HCT116 (cell line): Measurements from ENCODE around the gene TIMM44. TPM values are rescaled to one million over a fixed set of nuclear protein-coding genes. Genes with fewer than 3 reads are reported as not detected.

Experiments used
- ATAC-seq: fragments of 200-7000 bp; cut with Tn5 transposase; 2 replicates; pipeline ENCODE4 v1.9.1; 2020; ENCODE audit warnings: mild to moderate bottlenecking, moderate library complexity
- BruUV-seq: library from RNA; stranded (reverse); fragments of 400-500 nt; replicated peaks from 2 replicates; lab custom pipeline; 2021; lab: Mats Ljungman, UMichigan
- CTCF ChIA-PET: fragments of 300-600 bp; sonication (Branson Sonifier 250); formaldehyde crosslinking; loops from one replicate; lab custom pipeline; 2021; ENCODE audit warnings: antibody characterized with exemption; lab: Charles Lee
- POLR2A ChIA-PET: fragments of 300-600, 350-600 bp; sonication (Branson Sonifier 250); formaldehyde crosslinking; loops from one replicate; lab custom pipeline; 2021; ENCODE audit warnings: antibody characterized with exemption; lab: Charles Lee
- RAD21 ChIA-PET, 2 experiments: fragments of 300-600 bp; sonication (Branson Sonifier 250); formaldehyde crosslinking; loops; one replicate each; lab custom pipeline; 2023; ENCODE audit warnings: low total read pairs in 2 of 2; ENCODE audit not compliant: uncharacterized antibody in 2 of 2, unreplicated experiment in 2 of 2, low non-redundant PET in 1 of 2; lab: Charles Lee
- DNase-seq: peaks from one replicate; pipeline ENCODE4 v3.0.0-alpha.2; 2010; ENCODE audit warnings: low read depth, low spot score
- H2AFZ ChIP-seq: fragments of 200-600 bp; shearing (Covaris generic), sonication (generic); 2 replicates; pipeline ENCODE4 v1.6.1; 2017; ENCODE audit warnings: low read depth, mixed run types, mixed read lengths, antibody characterized with exemption, low read length; ENCODE audit not compliant: poor library complexity, severe bottlenecking
- H3K27ac ChIP-seq: 2 replicates; pipeline ENCODE4 v1.5.1; 2012; ENCODE audit warnings: low read depth, low read length
- H3K27me3 ChIP-seq: fragments of 200-600 bp; sonication (generic); 2 replicates; pipeline ENCODE4 v1.6.1; 2016; ENCODE audit warnings: mixed run types, low read length, mixed read lengths; ENCODE audit not compliant: insufficient read depth
- H3K36me3 ChIP-seq, 2 experiments: fragments of 200-500 bp in 1 of 2; fragments of 200-600 bp in 1 of 2; sonication (Bioruptor generic) in 1 of 2; sonication (generic) in 1 of 2; 2 replicates each; pipeline versions ENCODE4 v1.5.1 to v1.6.1; 2014 to 2016; ENCODE audit warnings: low read length in 2 of 2, inconsistent platforms in 1 of 2, mixed read lengths in 1 of 2, mixed run types in 1 of 2; ENCODE audit not compliant: insufficient read depth in 2 of 2, control insufficient read depth in 1 of 2
- H3K4me1 ChIP-seq, 2 experiments: fragments of 200-600 bp in 1 of 2; sonication (generic) in 1 of 2; 2 replicates each; pipeline versions ENCODE4 v1.5.1 to v1.6.1; 2012 to 2017; ENCODE audit warnings: low read length in 2 of 2, inconsistent platforms in 1 of 2, mild to moderate bottlenecking in 1 of 2, mixed read lengths in 1 of 2, mixed run types in 1 of 2, moderate library complexity in 1 of 2; ENCODE audit not compliant: insufficient read depth in 2 of 2, control insufficient read depth in 1 of 2
- H3K4me2 ChIP-seq: fragments of 200-600 bp; sonication (generic); 2 replicates; pipeline ENCODE4 v1.6.1; 2017; ENCODE audit warnings: mixed run types, low read length, mixed read lengths
- H3K4me3 ChIP-seq, 2 experiments: fragments of 200-600 bp in 1 of 2; sonication (generic) in 1 of 2; replicated peaks in 1 of 2; 2 replicates each; pipeline ENCODE4 v1.5.1; 2011 to 2016; ENCODE audit warnings: low read length in 2 of 2, control low read depth in 1 of 2, low read depth in 1 of 2, mild to moderate bottlenecking in 1 of 2, mixed read lengths in 1 of 2, mixed run types in 1 of 2
- H3K79me2 ChIP-seq: fragments of 200-600 bp; sonication (generic); 2 replicates; pipeline ENCODE4 v1.6.1; 2017; ENCODE audit warnings: mild to moderate bottlenecking, mixed run types, low read length, moderate library complexity, mixed read lengths; ENCODE audit not compliant: insufficient read depth
- H3K9ac ChIP-seq: fragments of 200-600 bp; sonication (generic); 2 replicates; pipeline ENCODE4 v1.6.1; 2016; ENCODE audit warnings: low read length, mixed read lengths
- H3K9me2 ChIP-seq: fragments of 200-600 bp; sonication (generic), shearing (Covaris generic); 2 replicates; pipeline ENCODE4 v1.6.1; 2017; ENCODE audit warnings: mixed run types, mild to moderate bottlenecking, moderate library complexity; ENCODE audit not compliant: insufficient read depth
- H3K9me3 ChIP-seq, 2 experiments: fragments of 200-500 bp in 1 of 2; fragments of 200-600 bp in 1 of 2; sonication (Bioruptor generic) in 1 of 2; sonication (generic) in 1 of 2; 2 replicates each; pipeline ENCODE4 v1.6.1; 2014 to 2017; ENCODE audit warnings: low read length in 2 of 2, mixed read lengths in 2 of 2, inconsistent platforms in 1 of 2, low read depth in 1 of 2, mild to moderate bottlenecking in 1 of 2, mixed run types in 1 of 2, moderate library complexity in 1 of 2; ENCODE audit not compliant: control insufficient read depth in 1 of 2, insufficient read depth in 1 of 2
- H4K20me1 ChIP-seq: fragments of 200-600 bp; sonication (generic), shearing (Covaris generic); 2 replicates; pipeline ENCODE4 v1.6.1; 2017; ENCODE audit warnings: mixed run types, mild to moderate bottlenecking, moderate library complexity; ENCODE audit not compliant: insufficient read depth
- CBX3 ChIP-seq: IDR thresholded peaks from 2 replicates; pipeline ENCODE4 v1.6.1; 2012; ENCODE audit warnings: low read depth
- CEBPB ChIP-seq: IDR thresholded peaks from 2 replicates; pipeline ENCODE4 v1.6.1; 2012; ENCODE audit warnings: low read depth
- EGR1 ChIP-seq: IDR thresholded peaks from 2 replicates; pipeline ENCODE4 v1.6.1; 2012; ENCODE audit warnings: low read depth
- EZH2 ChIP-seq: fragments of 200-600 bp; sonication (generic); IDR thresholded peaks from 2 replicates; pipeline ENCODE4 v1.6.1; 2017; ENCODE audit warnings: antibody characterized with exemption, mixed run types
- FOSL1 ChIP-seq: IDR thresholded peaks from 2 replicates; pipeline ENCODE4 v1.6.1; 2012; ENCODE audit warnings: low read depth
- JUND ChIP-seq: IDR thresholded peaks from 2 replicates; pipeline ENCODE4 v1.6.1; 2012
- POLR2A ChIP-seq: IDR thresholded peaks from 2 replicates; pipeline ENCODE4 v1.7.0; 2011; ENCODE audit warnings: borderline replicate concordance; ENCODE audit not compliant: insufficient read depth, insufficient read length; ENCODE audit errors: extremely low read depth
- RAD21 ChIP-seq: IDR thresholded peaks from 2 replicates; pipeline ENCODE4 v1.6.1; 2012; ENCODE audit warnings: low read depth, mild to moderate bottlenecking
- SP1 ChIP-seq: IDR thresholded peaks from 2 replicates; pipeline ENCODE4 v1.6.1; 2012; ENCODE audit warnings: low read depth
- SRF ChIP-seq: IDR thresholded peaks from 2 replicates; pipeline ENCODE4 v1.6.1; 2012; ENCODE audit warnings: low read depth
- TCF7L2 ChIP-seq: IDR thresholded peaks from 2 replicates; pipeline ENCODE4 v1.7.0; 2011; ENCODE audit warnings: borderline replicate concordance, inconsistent platforms; ENCODE audit not compliant: insufficient read depth, insufficient read length; ENCODE audit errors: extremely low read depth
- YY1 ChIP-seq: IDR thresholded peaks from 2 replicates; pipeline ENCODE4 v1.6.1; 2011; ENCODE audit warnings: low read length, low read depth, moderate library complexity, mild to moderate bottlenecking; ENCODE audit not compliant: insufficient replicate concordance; ENCODE audit errors: extremely low read depth
- ZNF274 ChIP-seq: fragments of 200-500 bp; sonication (Bioruptor generic); IDR thresholded peaks from 2 replicates; pipeline ENCODE4 v1.6.1; 2014; ENCODE audit warnings: mild to moderate bottlenecking, low read depth, low read length, inconsistent platforms
- intact Hi-C: fragments of 100-400 bp; cut with micrococcal nuclease; formaldehyde crosslinking; loops from 2 replicates; pipeline ENCODE4 v1.10.0; 2022
- total RNA-seq: library from RNA; stranded (reverse); gene quantifications from one replicate; pipeline ENCODE4 v1.2.1, GENCODE V29; 2021; ENCODE audit not compliant: unreplicated experiment
- TF ChIP-seq, protein P1 (sequence below): IDR thresholded peaks from 2 replicates; pipeline ENCODE4 v1.6.1; 2012
- TF ChIP-seq, protein P2 (sequence below), 3 experiments: fragments of 200-600 bp in 1 of 3; sonication (generic) in 1 of 3; IDR thresholded peaks in 2 of 3; conservative IDR thresholded peaks in 1 of 3; 2 replicates each; pipeline ENCODE4 v1.5.1; 2012 to 2017; ENCODE audit warnings: low read depth in 2 of 3, low read length in 2 of 3, antibody characterized with exemption in 1 of 3, borderline replicate concordance in 1 of 3, control low read depth in 1 of 3, mild to moderate bottlenecking in 1 of 3, mixed read lengths in 1 of 3, mixed run types in 1 of 3, moderate library complexity in 1 of 3; ENCODE audit not compliant: insufficient read depth in 1 of 3

TIMM44 gene
- total RNA-seq, 1 experiment from 2014 or later: 136 TPM

DNA sequence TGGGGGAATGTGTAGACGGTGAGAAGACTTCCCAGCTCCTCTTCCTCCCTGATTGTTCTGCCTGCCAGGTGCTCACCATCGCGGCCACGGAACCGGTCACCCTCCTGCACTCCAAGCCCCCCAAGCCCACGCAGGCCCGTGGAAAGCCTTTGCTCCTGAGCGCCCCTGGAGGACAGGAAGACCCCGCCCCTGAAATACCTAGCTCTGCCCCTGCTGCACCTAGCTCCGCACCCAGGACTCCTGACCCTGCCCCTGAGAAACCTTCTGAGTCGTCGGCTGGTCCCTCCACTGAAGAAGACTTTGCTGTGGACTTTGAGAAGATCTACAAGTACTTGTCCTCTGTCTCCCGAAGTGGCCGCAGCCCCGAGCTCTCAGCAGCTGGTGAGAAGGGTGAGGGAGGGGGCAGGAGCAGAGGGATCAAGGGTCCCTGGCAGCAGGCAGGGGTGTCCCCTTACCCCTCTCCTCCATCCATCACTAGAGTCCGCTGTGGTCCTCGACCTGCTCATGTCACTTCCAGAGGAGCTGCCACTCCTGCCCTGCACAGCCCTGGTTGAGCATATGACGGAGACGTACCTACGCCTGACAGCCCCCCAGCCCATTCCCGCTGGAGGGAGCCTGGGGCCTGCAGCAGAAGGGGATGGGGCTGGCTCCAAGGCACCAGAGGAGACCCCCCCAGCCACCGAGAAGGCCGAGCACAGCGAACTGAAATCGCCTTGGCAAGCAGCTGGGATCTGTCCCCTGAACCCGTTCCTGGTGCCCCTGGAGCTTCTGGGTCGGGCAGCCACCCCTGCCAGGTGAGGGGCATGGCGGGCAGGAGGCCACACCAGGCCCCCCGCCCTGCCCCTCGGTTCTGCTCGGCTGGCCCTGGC lies 21.3 kb downstream of the TIMM44 start:
- peak overlapping the region; percentile 82 for H3K4me2 ChIP-seq
- ATAC-seq (no peak), DNase-seq (no peak)
- POLR2A ChIA-PET: interaction anchor here (2.7 kb wide), 1 partner anchor 53 kb away, joined by 33 read pairs; no protein-coding TSS in a partner anchor
- no peak overlapping the region for H3K9ac ChIP-seq
- H3K4me1 ChIP-seq: peaks cover 17 to 59% of the 10 kb centered on the region in 2 experiments; a peak in 3 of 4 replicates
- intact Hi-C loops: loop anchor here (5.0 kb wide), 1 partner anchor 70 kb away; no protein-coding TSS in a partner anchor
- TSS peak; percentile 16 for BruUV-seq
- peak overlapping the region; percentile 81 for H3K27ac ChIP-seq
- peaks cover 0 to 12% of the 10 kb centered on the region in 2 experiments; a peak in 3 of 4 replicates for H3K36me3 ChIP-seq
- no peak for TF ChIP-seq POLR2A
- TF ChIP-seq ZNF274: no peak
- no peak overlapping the region for H3K4me3 ChIP-seq
- H3K9me2 ChIP-seq: no peaks in the 10 kb centered on the region
- no peaks in the 10 kb centered on the region for H3K27me3 ChIP-seq
- CTCF ChIA-PET: interaction anchor here (3.6 to 5.2 kb wide), 2 partner anchors 22 to 53 kb away, joined by 30 to 41 read pairs; partner anchors contain the start of gene TIMM44
- H2AFZ ChIP-seq: no peak overlapping the region
- peaks cover 10% of the 10 kb centered on the region; the same call in 1 of the 2 replicates for H3K79me2 ChIP-seq
- H3K9me3 ChIP-seq: no peaks in the 10 kb centered on the region
- no peaks in the 10 kb centered on the region for H4K20me1 ChIP-seq
- RAD21 ChIA-PET: no interaction called here

DNA sequence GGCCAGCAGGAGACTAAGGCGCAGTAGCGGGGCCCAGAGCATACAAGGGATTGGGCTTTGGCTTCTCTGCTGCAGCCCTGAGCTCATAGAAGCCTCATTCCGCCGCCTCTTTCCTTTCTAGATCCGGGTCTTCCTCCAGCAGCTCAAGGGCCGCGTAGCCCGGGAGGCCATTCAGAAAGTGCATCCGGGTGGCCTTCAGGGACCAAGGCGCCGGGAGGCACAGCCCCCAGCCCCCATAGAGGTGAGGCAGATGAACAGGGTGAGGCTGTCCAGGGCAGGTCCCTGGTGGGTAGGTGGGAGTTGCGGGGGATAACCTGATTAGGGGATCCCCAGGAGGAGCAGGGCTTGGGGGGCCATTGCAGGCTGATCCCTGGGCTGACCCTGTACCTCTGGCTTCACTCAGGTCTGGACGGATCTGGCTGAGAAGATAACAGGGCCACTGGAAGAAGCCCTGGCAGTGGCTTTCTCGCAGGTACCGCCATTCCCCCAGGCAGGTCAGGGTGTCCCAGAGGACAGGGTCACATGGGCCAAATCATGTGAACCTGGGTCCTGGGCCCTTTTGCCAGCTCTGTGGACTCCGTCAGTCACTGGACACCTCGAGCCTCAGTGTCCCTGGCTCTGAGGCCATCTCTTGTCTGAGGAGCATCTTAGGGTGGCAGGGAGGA lies 22.0 kb downstream of the TIMM44 start:
- peak overlapping the region; percentile 82 for H3K4me2 ChIP-seq
- ChIA-PET POLR2A (interaction anchor here (1.1 to 2.7 kb wide), 10 partner anchors 8 to 234 kb away, joined by 3 to 33 read pairs (median 8); partner anchors contain the start of genes MAP2K7 and TIMM44), CTCF (interaction anchor here (1.1 to 5.2 kb wide), 9 partner anchors 8 to 414 kb away, joined by 3 to 41 read pairs (median 14); partner anchors contain the start of genes MAP2K7, TIMM44 and TRAPPC5), RAD21 (interaction anchor here (1.5 to 2.0 kb wide), 2 partner anchors 53 to 68 kb away, joined by 7 read pairs; no protein-coding TSS in a partner anchor)
- H3K27me3 ChIP-seq: no peaks in the 10 kb centered on the region
- peak overlapping the region; percentile 81 for H3K27ac ChIP-seq
- ATAC-seq (no peak), DNase-seq (no peak)
- peak overlapping the region; percentile 59 to 61 for H3K4me3 ChIP-seq
- no peaks in the 10 kb centered on the region for H3K9me3 ChIP-seq
- no TSS peak for BruUV-seq
- intact Hi-C loops: loop anchor here (5.0 kb wide), 1 partner anchor 69 kb away; no protein-coding TSS in a partner anchor
- H3K4me1 ChIP-seq: peaks cover 17 to 61% of the 10 kb centered on the region in 2 experiments; a peak in 3 of 4 replicates
- H3K36me3 ChIP-seq: peaks cover 0 to 12% of the 10 kb centered on the region in 2 experiments; a peak in 3 of 4 replicates
- H4K20me1 ChIP-seq: no peaks in the 10 kb centered on the region
- peaks cover 10% of the 10 kb centered on the region; the same call in 1 of the 2 replicates for H3K79me2 ChIP-seq
- no peak overlapping the region for H2AFZ ChIP-seq
- H3K9me2 ChIP-seq: no peaks in the 10 kb centered on the region
- peak overlapping the region; percentile 62 for H3K9ac ChIP-seq
- TF ChIP-seq EGR1 (no peak), JUND (no peak), YY1 (no peak), FOSL1 (no peak), CEBPB (no peak), RAD21 (no peak), SP1 (no peak), ZNF274 (no peak), SRF (no peak), CBX3 (no peak), POLR2A (no peak), TCF7L2 (no peak), EZH2 (no peak)
- TF ChIP-seq, protein P1, sequence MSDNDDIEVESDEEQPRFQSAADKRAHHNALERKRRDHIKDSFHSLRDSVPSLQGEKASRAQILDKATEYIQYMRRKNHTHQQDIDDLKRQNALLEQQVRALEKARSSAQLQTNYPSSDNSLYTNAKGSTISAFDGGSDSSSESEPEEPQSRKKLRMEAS: no peak
- TF ChIP-seq, protein P2, sequence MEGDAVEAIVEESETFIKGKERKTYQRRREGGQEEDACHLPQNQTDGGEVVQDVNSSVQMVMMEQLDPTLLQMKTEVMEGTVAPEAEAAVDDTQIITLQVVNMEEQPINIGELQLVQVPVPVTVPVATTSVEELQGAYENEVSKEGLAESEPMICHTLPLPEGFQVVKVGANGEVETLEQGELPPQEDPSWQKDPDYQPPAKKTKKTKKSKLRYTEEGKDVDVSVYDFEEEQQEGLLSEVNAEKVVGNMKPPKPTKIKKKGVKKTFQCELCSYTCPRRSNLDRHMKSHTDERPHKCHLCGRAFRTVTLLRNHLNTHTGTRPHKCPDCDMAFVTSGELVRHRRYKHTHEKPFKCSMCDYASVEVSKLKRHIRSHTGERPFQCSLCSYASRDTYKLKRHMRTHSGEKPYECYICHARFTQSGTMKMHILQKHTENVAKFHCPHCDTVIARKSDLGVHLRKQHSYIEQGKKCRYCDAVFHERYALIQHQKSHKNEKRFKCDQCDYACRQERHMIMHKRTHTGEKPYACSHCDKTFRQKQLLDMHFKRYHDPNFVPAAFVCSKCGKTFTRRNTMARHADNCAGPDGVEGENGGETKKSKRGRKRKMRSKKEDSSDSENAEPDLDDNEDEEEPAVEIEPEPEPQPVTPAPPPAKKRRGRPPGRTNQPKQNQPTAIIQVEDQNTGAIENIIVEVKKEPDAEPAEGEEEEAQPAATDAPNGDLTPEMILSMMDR (IDR thresholded peaks at IDR 0.05 in 2 of 3, conservative IDR thresholded peaks at IDR 0.05 in 1 of 3; ENCODE audit: borderline replicate concordance in 1 of 3, insufficient read depth in 1 of 3, low read depth in 2 of 3, low read length in 2 of 3): no peak
